Fibroblast of the aortic adventitia (primary cell): ENCODE data around the gene SFXN3. TPM values are rescaled to one million over a fixed set of nuclear protein-coding genes. Genes with fewer than 3 reads are reported as not detected.

Source experiments
- DNase-seq: peaks from one replicate; pipeline ENCODE4 v3.0.0-alpha.2; 2010; ENCODE audit warnings: low read depth
- H3K4me3 ChIP-seq: 2 replicates; pipeline ENCODE4 v1.5.1; 2011; ENCODE audit warnings: low read depth, mild to moderate bottlenecking, control low read depth, low read length, moderate library complexity
- CTCF ChIP-seq: IDR thresholded peaks from 2 replicates; pipeline ENCODE4 v1.5.1; 2011; ENCODE audit warnings: mild to moderate bottlenecking, low read length, control low read depth, inconsistent platforms; ENCODE audit not compliant: insufficient read depth
- total RNA-seq: library from RNA; depleted of rRNA; stranded (reverse); fragments of >200 nt; gene quantifications from 2 replicates; pipeline ENCODE4 v1.2.3, GENCODE V29; 2012; ENCODE audit warnings: low replicate concordance

Gene SFXN3
- total RNA-seq, 1 donor = 83.2 TPM

GRCh38 chr10:101016814-101017213 lies 14.2 kb upstream of the SFXN3 start:
- no peak overlapping the region for H3K4me3 ChIP-seq
- TF ChIP-seq CTCF = no peak
- no peak for DNase-seq

- H3K4me3 ChIP-seq = no peak overlapping the region
- no peak for DNase-seq
- no peak for TF ChIP-seq CTCF
Measured at GRCh38 chr10:101018118-101018599, 12.9 kb upstream of the SFXN3 start.

GRCh38 chr10:101018600-101019439 lies 12.2 kb upstream of the SFXN3 start:
- no peak overlapping the region for H3K4me3 ChIP-seq
- TF ChIP-seq CTCF = peak; percentile 81
- peak; percentile 74 for DNase-seq

- no peak overlapping the region for H3K4me3 ChIP-seq
- DNase-seq = no peak
- no peak for TF ChIP-seq CTCF
Measured at GRCh38 chr10:101019440-101019703, 11.7 kb upstream of the SFXN3 start.

GRCh38 chr10:101020427-101021075 lies 10.5 kb upstream of the SFXN3 start:
- no peak overlapping the region for H3K4me3 ChIP-seq
- TF ChIP-seq CTCF = no peak
- no peak for DNase-seq

GRCh38 chr10:101021239-101021638 lies 9.8 kb upstream of the SFXN3 start:
- DNase-seq = no peak
- TF ChIP-seq CTCF = no peak
- no peak overlapping the region for H3K4me3 ChIP-seq
